Measurements from ENCODE around the gene CTXND1.

Gene CTXND1

DNA sequence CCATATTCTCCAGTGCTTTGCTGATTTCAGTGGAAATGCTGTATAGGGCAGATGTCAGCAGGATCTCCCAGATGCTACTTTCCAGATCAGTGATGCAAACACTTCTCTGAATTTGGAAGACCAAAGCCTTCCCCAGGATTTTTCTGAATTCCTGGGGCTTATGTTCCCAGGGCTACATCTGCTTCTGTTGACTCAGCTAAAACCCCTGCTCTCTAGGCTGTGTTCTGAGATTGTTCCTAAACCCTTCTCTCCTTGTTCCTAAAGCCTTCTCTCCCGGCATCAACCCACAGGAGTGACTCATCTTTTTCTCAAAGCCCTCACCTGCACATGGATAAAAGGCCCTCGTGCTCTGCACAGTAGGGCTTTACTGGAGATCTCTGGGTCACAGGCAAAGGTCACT lies 63.8 kb downstream of the CTXND1 start:
- Histone ChIP-seq H3K27ac (ENCODE audit: low read length) (no peak overlapping the region), H4K20me1 (ENCODE audit: insufficient read depth, low read length) (no peaks in the 10 kb centered on the region), H3K9me3 (ENCODE audit: insufficient read depth, low read length) (no peaks in the 10 kb centered on the region), H3K36me3 (replicated peaks; ENCODE audit: low read depth, low read length) (no peaks in the 10 kb centered on the region), H3K79me2 (ENCODE audit: low read length) (no peaks in the 10 kb centered on the region), H3K4me2 (ENCODE audit: low read length) (no peak overlapping the region), H3K27me3 (ENCODE audit: low read depth, low read length) (no peaks in the 10 kb centered on the region), H3K4me3 (ENCODE audit: low read length) (no peak overlapping the region), H3K9ac (ENCODE audit: low read length) (no peak overlapping the region), H3K4me1 (ENCODE audit: low read length) (no peaks in the 10 kb centered on the region), H2AFZ (ENCODE audit: low read depth, low read length) (no peak overlapping the region)
- TF ChIP-seq, protein P1, sequence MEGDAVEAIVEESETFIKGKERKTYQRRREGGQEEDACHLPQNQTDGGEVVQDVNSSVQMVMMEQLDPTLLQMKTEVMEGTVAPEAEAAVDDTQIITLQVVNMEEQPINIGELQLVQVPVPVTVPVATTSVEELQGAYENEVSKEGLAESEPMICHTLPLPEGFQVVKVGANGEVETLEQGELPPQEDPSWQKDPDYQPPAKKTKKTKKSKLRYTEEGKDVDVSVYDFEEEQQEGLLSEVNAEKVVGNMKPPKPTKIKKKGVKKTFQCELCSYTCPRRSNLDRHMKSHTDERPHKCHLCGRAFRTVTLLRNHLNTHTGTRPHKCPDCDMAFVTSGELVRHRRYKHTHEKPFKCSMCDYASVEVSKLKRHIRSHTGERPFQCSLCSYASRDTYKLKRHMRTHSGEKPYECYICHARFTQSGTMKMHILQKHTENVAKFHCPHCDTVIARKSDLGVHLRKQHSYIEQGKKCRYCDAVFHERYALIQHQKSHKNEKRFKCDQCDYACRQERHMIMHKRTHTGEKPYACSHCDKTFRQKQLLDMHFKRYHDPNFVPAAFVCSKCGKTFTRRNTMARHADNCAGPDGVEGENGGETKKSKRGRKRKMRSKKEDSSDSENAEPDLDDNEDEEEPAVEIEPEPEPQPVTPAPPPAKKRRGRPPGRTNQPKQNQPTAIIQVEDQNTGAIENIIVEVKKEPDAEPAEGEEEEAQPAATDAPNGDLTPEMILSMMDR (IDR thresholded peaks at IDR 0.05; ENCODE audit: low read depth, low read length), result no peak
- TF ChIP-seq EZH2phosphoT487 (IDR thresholded peaks at IDR 0.05; ENCODE audit: low read depth), result no peak

DNA sequence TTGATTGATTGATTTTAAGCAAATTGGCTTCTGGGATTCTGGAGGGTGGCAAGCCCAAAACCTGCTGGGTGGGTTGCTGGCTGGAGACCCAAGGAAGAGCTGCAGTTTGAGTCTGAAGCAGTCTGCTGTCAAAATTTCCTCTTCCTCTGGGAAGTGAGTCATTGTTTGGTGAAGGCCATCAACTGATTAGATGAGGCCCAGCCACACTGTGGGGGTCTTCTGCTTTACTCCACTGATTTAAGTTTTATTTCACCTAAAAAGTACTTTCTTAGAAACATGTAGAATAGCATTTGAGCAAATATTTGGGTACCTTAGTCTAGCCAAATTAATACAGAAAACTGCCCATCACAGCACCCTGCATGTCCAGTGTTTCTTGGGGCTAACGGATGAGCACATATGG lies 65.4 kb downstream of the CTXND1 start:
- H3K4me3 ChIP-seq (ENCODE audit: low read length), result no peak overlapping the region
- no peak overlapping the region for H3K27ac ChIP-seq (ENCODE audit: low read length)
- no peaks in the 10 kb centered on the region for H3K36me3 ChIP-seq (replicated peaks; ENCODE audit: low read depth, low read length)
- no peak for TF ChIP-seq EZH2phosphoT487 (IDR thresholded peaks at IDR 0.05; ENCODE audit: low read depth)
- TF ChIP-seq, protein P1 (IDR thresholded peaks at IDR 0.05; ENCODE audit: low read depth, low read length), result no peak
- H4K20me1 ChIP-seq (ENCODE audit: insufficient read depth, low read length), result no peaks in the 10 kb centered on the region
- H3K9ac ChIP-seq (ENCODE audit: low read length), result no peak overlapping the region
- H3K27me3 ChIP-seq (ENCODE audit: low read depth, low read length), result no peaks in the 10 kb centered on the region
- no peak overlapping the region for H2AFZ ChIP-seq (ENCODE audit: low read depth, low read length)
- H3K4me2 ChIP-seq (ENCODE audit: low read length), result no peak overlapping the region
- H3K4me1 ChIP-seq (ENCODE audit: low read length), result no peaks in the 10 kb centered on the region
- H3K9me3 ChIP-seq (ENCODE audit: insufficient read depth, low read length), result no peaks in the 10 kb centered on the region
- H3K79me2 ChIP-seq (ENCODE audit: low read length), result no peaks in the 10 kb centered on the region

DNA sequence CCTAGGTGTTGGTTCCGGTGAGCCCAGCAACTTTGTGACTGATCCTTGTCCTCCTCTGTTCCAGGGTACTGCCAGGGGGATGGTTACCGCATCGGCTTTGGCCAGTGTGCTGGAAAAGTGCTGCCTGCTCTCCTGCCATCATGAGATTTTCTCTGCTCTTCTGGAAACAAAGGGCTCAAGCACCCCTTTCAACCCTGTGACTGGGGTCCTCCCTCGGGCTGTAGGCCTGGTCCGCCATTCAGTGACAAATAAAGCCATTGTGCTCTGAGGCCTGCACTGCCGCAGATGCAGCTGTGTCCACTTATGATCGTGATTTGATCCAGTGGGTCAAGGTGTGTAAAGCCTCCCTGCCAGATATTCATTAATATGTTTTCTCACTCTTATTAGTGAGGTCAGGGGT lies 65.9 kb downstream of the CTXND1 start:
- Histone ChIP-seq H4K20me1 (ENCODE audit: insufficient read depth, low read length) (no peaks in the 10 kb centered on the region), H3K27me3 (ENCODE audit: low read depth, low read length) (no peaks in the 10 kb centered on the region), H3K9ac (ENCODE audit: low read length) (no peak overlapping the region), H3K4me3 (ENCODE audit: low read length) (no peak overlapping the region), H3K36me3 (replicated peaks; ENCODE audit: low read depth, low read length) (no peaks in the 10 kb centered on the region), H3K27ac (ENCODE audit: low read length) (no peak overlapping the region), H3K4me2 (ENCODE audit: low read length) (no peak overlapping the region), H3K4me1 (ENCODE audit: low read length) (no peaks in the 10 kb centered on the region), H3K79me2 (ENCODE audit: low read length) (no peaks in the 10 kb centered on the region), H3K9me3 (ENCODE audit: insufficient read depth, low read length) (no peaks in the 10 kb centered on the region), H2AFZ (ENCODE audit: low read depth, low read length) (no peak overlapping the region)
- TF ChIP-seq EZH2phosphoT487 (IDR thresholded peaks at IDR 0.05; ENCODE audit: low read depth), result no peak
- TF ChIP-seq, protein P1 (IDR thresholded peaks at IDR 0.05; ENCODE audit: low read depth, low read length), result no peak

DNA sequence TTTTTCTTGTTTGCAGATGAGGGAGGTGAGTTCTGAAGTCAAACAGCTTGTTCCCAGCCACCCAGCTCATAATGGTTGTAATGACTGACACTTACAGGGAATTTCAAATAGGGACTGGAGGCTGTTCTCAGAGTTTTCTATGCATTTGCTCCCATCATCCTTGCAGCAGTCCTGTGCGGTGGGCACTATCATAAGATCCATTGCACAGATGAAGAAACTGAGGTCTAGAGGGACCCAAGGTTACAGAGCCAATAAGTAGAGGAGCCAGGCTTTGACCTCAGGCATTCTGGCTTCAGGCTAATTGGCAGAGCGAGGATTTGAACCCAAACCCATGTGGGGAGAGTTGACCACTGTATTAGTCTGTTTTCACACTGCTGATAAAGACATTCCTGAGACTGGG lies 66.9 kb downstream of the CTXND1 start:
- no peak overlapping the region for H3K4me3 ChIP-seq (ENCODE audit: low read length)
- no peaks in the 10 kb centered on the region for H3K36me3 ChIP-seq (replicated peaks; ENCODE audit: low read depth, low read length)
- no peak overlapping the region for H2AFZ ChIP-seq (ENCODE audit: low read depth, low read length)
- H3K4me2 ChIP-seq (ENCODE audit: low read length), result no peak overlapping the region
- H3K79me2 ChIP-seq (ENCODE audit: low read length), result no peaks in the 10 kb centered on the region
- H3K27me3 ChIP-seq (ENCODE audit: low read depth, low read length), result no peaks in the 10 kb centered on the region
- no peaks in the 10 kb centered on the region for H3K4me1 ChIP-seq (ENCODE audit: low read length)
- TF ChIP-seq, protein P1 (IDR thresholded peaks at IDR 0.05; ENCODE audit: low read depth, low read length), result no peak
- no peak for TF ChIP-seq EZH2phosphoT487 (IDR thresholded peaks at IDR 0.05; ENCODE audit: low read depth)
- H3K27ac ChIP-seq (ENCODE audit: low read length), result no peak overlapping the region
- no peaks in the 10 kb centered on the region for H4K20me1 ChIP-seq (ENCODE audit: insufficient read depth, low read length)
- H3K9ac ChIP-seq (ENCODE audit: low read length), result no peak overlapping the region
- H3K9me3 ChIP-seq (ENCODE audit: insufficient read depth, low read length), result no peaks in the 10 kb centered on the region
